Lung (tissue), 12 donors: ENCODE data around the gene IFT80. TPM values are rescaled to one million over a fixed set of nuclear protein-coding genes. Genes with fewer than 3 reads are reported as not detected.
"Not testable (repeated sequence)": the region's sequence is repeated elsewhere in the genome, so short reads cannot be mapped to it uniquely, and the experiment has no call there.

ENCODE experiments used
- ATAC-seq: fragments of 200-7000 bp; cut with Tn5 transposase; one replicate; pipeline ENCODE4 v1.9.1; 2020; ENCODE audit warnings: moderate number of reproducible peaks; ENCODE audit not compliant: insufficient read depth, low FRiP score
- DNase-seq, 3 donors: peaks; one replicate each; pipeline ENCODE4 v3.0.0-alpha.2; 2013 to 2017
- H3K27ac ChIP-seq, 2 donors: one replicate each; pipeline ENCODE4 v1.5.1; 2013; ENCODE audit warnings: mild to moderate bottlenecking in 2 of 2, moderate library complexity in 2 of 2, control low read depth in 1 of 2, inconsistent platforms in 1 of 2, low read depth in 1 of 2, low read length in 1 of 2
- H3K27me3 ChIP-seq, 3 donors: one replicate each; pipeline ENCODE4 v1.5.1; 2013; ENCODE audit warnings: low read length in 2 of 3; ENCODE audit not compliant: control insufficient read depth in 3 of 3, insufficient read depth in 3 of 3
- H3K36me3 ChIP-seq, 4 donors: one replicate each; pipeline ENCODE4 v1.5.1; 2013; ENCODE audit warnings: low read length in 4 of 4, mild to moderate bottlenecking in 1 of 4, moderate library complexity in 1 of 4; ENCODE audit not compliant: control insufficient read depth in 4 of 4, insufficient read depth in 4 of 4
- H3K4me1 ChIP-seq, 5 donors: one replicate each; pipeline ENCODE4 v1.5.1; 2013; ENCODE audit warnings: low read length in 5 of 5, mild to moderate bottlenecking in 2 of 5, moderate library complexity in 1 of 5; ENCODE audit not compliant: control insufficient read depth in 5 of 5, insufficient read depth in 5 of 5
- H3K4me3 ChIP-seq: one replicate; pipeline ENCODE4 v1.5.1; 2013; ENCODE audit warnings: mild to moderate bottlenecking, control low read depth, moderate library complexity
- H3K9ac ChIP-seq, 2 donors: one replicate each; pipeline ENCODE4 v1.5.1; 2013; ENCODE audit warnings: low read length in 2 of 2, control low read depth in 1 of 2; ENCODE audit not compliant: insufficient read depth in 1 of 2
- H3K9me3 ChIP-seq, 4 donors: one replicate each; pipeline ENCODE4 v1.5.1; 2013; ENCODE audit warnings: low read length in 3 of 4, mild to moderate bottlenecking in 1 of 4, moderate library complexity in 1 of 4; ENCODE audit not compliant: control insufficient read depth in 4 of 4, insufficient read depth in 3 of 4
- WGBS, 2 donors: extraction: QIAGEN DNeasy Blood & Tissue Kit; methylation state at CpG; one replicate each; pipeline ENCODE4 v1.1.7; 2013; 5-methylcytosine and 5-hydroxymethylcytosine counted together
- polyA plus RNA-seq, 2 donors: library from polyadenylated mRNA; stranded (reverse); fragments of 200-250 nt; gene quantifications; one replicate each; pipeline ENCODE4 v1.2.1, GENCODE V29; 2013
- total RNA-seq, 2 donors: library from RNA; depleted of rRNA in 1 of 2; stranded (reverse); fragments of >200 nt in 1 of 2; gene quantifications; one replicate each; pipeline ENCODE4 v1.2.1, GENCODE V29; 2014 to 2021
- TF ChIP-seq, protein P1 (sequence below): IDR thresholded peaks from 2 replicates; pipeline ENCODE4 v1.5.1; 2012; ENCODE audit warnings: mild to moderate bottlenecking; ENCODE audit errors: control extremely low read depth, extremely low read depth
- donor health status: control.
- donor health status: control.
- donor health status: Bipolar disorder and iron deficiency.
- donor health status: healthy.
- donor health status: DM: yes; HTN: yes; CAD: no.

IFT80 gene
- total and polyA plus RNA-seq, 4 donors = 13.1 to 114 (median 27.9) TPM

DNA sequence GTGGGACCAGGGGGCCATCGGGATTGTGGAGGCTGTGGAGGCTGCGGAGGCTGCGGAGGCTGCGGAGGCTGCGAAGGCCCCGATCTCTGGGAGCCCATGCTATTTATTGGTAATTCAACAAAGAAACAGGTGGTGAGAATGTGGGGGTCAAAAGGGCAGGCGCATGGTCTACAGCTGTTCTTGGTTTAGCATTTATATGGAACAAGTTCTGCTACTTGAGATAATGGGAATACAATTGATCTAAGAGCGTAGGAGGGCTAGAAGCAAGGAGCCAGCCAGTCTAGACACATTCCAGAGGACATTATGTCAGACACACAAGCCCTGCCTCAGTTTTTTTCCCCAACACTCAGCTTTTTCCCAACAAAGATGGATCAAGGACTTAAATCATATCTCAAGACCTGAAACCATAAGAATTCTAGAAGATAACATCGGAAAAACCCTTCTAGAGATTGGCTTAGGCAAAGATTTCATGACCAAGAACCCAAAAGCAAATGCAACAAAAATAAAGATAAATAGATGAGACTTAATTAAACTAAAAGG lies 153.7 kb downstream of the IFT80 start:
- no peaks in the 10 kb centered on the region for H3K4me1 ChIP-seq
- 88 to 96% methylated on average over 9 of the region's 9 CpGs for WGBS, 2 donors
- H3K27me3 ChIP-seq = no peaks in the 10 kb centered on the region
- H3K9me3 ChIP-seq = no peaks in the 10 kb centered on the region
- H3K4me3 ChIP-seq = no peak overlapping the region
- no peak for ATAC-seq
- H3K27ac ChIP-seq = no peak overlapping the region
- H3K36me3 ChIP-seq = no peaks in the 10 kb centered on the region
- no peak for DNase-seq
- H3K9ac ChIP-seq = no peak overlapping the region
- TF ChIP-seq, protein P1, sequence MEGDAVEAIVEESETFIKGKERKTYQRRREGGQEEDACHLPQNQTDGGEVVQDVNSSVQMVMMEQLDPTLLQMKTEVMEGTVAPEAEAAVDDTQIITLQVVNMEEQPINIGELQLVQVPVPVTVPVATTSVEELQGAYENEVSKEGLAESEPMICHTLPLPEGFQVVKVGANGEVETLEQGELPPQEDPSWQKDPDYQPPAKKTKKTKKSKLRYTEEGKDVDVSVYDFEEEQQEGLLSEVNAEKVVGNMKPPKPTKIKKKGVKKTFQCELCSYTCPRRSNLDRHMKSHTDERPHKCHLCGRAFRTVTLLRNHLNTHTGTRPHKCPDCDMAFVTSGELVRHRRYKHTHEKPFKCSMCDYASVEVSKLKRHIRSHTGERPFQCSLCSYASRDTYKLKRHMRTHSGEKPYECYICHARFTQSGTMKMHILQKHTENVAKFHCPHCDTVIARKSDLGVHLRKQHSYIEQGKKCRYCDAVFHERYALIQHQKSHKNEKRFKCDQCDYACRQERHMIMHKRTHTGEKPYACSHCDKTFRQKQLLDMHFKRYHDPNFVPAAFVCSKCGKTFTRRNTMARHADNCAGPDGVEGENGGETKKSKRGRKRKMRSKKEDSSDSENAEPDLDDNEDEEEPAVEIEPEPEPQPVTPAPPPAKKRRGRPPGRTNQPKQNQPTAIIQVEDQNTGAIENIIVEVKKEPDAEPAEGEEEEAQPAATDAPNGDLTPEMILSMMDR = no peak

DNA sequence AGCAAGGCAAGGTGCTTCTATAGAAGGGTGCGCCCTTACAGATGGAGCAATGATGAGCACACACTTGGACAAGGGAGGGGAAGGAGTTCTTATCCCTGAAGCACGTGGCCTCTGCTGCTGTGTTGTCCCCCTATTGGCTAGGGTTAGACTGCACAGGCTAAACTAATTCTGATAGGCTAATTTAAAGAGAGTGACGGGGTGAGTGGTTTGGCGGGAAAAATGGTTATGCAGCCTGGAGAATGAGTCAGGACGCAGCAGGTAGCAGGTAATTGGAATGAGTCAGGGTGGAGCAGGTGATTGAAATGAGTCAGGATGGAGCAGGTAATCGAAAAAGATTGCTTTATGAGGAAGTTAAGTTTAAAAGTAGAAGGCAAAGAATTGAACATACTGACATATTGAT lies 158.3 kb downstream of the IFT80 start:
- not testable (repeated sequence) for H3K4me3 ChIP-seq, H3K27ac ChIP-seq, H3K9me3 ChIP-seq, DNase-seq, ATAC-seq, H3K9ac ChIP-seq, H3K27me3 ChIP-seq, H3K4me1 ChIP-seq, H3K36me3 ChIP-seq
- WGBS, 2 donors = 91 to 95% methylated on average over 6 of the region's 6 CpGs

DNA sequence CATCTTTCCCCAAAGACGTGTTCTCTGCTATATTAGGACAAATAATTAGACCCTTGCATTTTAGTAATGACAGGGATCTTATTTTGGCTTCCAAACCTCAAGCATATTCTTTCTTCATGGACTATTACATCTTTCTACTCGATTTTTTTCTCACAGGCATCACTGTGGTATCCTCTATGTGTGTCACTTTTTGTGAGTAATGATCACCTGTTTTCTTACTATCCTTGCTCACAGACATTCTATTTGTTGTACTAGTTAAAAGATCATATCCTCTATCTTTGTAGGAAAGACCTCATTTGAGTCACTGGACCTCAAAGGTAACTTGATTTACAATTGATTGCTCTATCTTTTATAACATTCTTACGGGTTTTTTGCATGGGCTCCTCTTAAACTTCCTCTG lies 167.0 kb downstream of the IFT80 start:
- H3K36me3 ChIP-seq = no peaks in the 10 kb centered on the region
- no peaks in the 10 kb centered on the region for H3K9me3 ChIP-seq
- TF ChIP-seq, protein P1 = no peak
- DNase-seq = no peak
- H3K9ac ChIP-seq = no peak overlapping the region
- 72 to 75% methylated on average over 3 of the region's 3 CpGs for WGBS, 2 donors
- H3K27me3 ChIP-seq = peaks cover 0 to 18% (median 8%) of the 10 kb centered on the region in 3 donors
- ATAC-seq = no peak
- H3K4me1 ChIP-seq = no peaks in the 10 kb centered on the region
- no peak overlapping the region for H3K27ac ChIP-seq
- H3K4me3 ChIP-seq = no peak overlapping the region

DNA sequence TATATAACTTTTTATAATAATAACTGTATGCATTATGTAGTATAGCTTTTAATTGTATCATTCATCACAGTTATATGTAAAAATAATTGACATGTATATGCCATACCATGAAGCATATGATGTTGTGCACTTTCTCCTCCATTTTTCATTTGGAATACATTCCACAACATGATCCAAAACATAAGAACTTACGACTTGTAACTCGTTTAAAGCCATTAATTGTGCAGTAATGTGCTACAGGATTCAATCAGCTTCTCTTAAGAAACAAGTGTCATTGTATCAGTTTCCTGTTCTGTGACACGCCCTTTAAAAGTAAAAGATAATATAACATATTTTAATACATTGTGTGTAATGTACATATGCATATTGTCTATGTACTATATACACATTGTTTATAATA lies 171.6 kb downstream of the IFT80 start:
- TF ChIP-seq, protein P1 = no peak
- DNase-seq (no peak), ATAC-seq (no peak)
- Histone ChIP-seq H3K4me3 (no peak overlapping the region), H3K4me1 (peaks cover 0 to 21% (median 8%) of the 10 kb centered on the region in 5 donors), H3K27me3 (peaks cover 0 to 35% (median 33%) of the 10 kb centered on the region in 3 donors), H3K9ac (no peak overlapping the region), H3K36me3 (no peaks in the 10 kb centered on the region), H3K9me3 (no peaks in the 10 kb centered on the region), H3K27ac (no peak overlapping the region)
- 26 to 40% methylated on average over 3 of the region's 3 CpGs for WGBS, 2 donors
